HG03135 (cell line): ENCODE data around the gene EP300.
"Not testable (repeated sequence)": the region's sequence is repeated elsewhere in the genome, so short reads cannot be mapped to it uniquely, and the experiment has no call there.

Source experiments
- ATAC-seq: cut with Tn5 transposase; IDR thresholded peaks from one replicate; pipeline ENCODE4 v1.9.1; 2021; ENCODE audit warnings: mild to moderate bottlenecking, moderate library complexity; ENCODE audit not compliant: unreplicated experiment

Gene EP300

DNA sequence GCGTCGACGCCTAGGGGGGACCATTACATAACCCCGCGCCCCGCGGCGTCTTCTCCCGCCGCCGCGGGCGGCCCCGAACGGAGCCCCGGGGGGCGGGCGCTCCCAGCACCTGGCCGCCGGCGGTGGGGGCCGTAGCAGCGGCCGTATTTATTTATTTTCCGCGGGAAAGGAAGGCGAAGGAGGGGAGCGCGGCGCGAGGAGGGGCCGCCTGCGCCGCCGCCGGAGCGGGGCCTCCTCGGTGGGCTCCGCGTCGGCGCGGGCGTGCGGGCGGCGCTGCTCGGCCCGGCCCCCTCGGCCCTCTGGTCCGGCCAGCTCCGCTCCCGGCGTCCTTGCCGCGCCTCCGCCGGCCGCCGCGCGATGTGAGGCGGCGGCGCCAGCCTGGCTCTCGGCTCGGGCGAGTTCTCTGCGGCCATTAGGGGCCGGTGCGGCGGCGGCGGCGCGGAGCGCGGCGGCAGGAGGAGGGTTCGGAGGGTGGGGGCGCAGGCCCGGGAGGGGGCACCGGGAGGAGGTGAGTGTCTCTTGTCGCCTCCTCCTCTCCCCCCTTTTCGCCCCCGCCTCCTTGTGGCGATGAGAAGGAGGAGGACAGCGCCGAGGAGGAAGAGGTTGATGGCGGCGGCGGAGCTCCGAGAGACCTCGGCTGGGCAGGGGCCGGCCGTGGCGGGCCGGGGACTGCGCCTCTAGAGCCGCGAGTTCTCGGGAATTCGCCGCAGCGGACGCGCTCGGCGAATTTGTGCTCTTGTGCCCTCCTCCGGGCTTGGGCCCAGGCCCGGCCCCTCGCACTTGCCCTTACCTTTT lies at the start of gene EP300:
Gene EP300, plus strand, starts transcription at position 570 of the 795 bp plus-strand sequence. CDS start 413 bp downstream, outside the sequence.
- ATAC-seq, result peak; percentile 50

DNA sequence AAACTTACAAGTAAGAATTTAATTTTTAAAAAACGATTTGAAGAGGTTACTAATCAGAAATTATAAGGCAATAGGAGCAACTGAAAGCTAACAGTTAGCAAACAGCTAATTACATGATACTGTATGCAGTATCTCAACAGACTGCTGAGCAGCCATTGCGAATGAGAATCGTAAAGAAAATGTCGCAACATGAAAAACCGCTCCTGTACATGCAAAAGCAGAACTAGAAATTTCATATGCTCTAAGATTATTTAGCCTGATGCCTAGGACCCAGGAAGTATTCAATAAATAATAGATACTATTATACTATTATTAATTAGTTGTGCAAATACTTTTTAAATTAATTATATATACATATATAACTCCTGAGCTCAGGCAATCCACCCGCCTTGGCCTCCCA lies 48.7 kb upstream of the EP300 start:
- ATAC-seq, result no peak

DNA sequence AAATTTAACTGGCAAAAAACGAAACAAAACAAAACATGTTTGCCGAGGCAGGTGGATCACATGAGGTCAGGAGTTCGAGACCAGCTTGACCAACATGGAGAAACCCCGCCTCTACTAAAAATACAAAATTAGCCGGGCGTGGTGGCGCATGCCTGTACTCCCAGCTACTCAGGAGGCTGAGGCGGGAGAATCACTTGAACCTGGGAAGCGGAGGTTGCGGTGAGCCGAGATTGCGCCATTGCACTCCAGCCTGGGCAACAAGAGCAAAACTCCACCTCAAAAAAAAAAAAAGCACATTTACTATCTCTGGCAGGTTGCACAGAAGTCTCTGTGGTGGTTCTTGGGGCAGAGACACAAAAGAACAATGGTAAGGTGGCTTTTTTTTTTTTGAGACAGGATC lies 46.8 kb upstream of the EP300 start:
- not testable (repeated sequence) for ATAC-seq

DNA sequence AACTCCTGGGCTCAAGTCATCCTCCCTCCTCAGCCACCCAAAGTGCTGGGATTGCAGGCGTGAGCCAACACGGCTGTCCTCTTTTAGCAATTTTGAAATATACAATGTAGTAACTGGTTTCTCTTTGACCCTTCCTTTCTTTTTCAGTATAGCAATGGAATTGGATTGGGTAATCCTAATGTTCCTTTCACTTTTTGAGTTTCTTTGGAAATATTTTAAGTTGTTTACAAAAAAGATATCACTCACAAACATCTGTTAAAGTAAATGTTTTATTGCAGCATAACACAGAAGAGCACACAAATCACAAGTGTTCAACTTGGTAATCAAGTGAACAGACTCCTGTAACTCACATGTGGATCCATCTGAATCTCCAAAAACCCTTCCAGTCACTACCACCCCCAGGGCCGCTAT lies 44.6 kb upstream of the EP300 start:
- no peak for ATAC-seq

DNA sequence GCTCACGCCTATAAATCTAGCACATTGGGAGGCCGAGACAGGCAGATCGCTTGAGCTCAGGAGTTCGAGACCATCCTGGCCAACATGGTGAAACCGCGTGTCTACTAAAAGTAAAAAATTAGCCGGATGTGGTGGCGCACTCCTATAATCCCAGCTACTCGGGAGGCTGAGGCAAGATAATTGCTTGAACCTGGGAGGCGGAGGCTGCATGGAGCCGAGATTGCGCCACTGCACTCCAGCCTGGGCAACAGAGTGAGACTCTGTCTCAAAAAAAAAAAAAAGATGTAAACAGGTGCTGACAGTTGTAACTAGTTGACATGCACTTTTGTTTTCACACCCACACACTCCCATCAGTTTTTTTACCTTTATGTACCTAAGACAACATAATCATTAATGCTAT lies 44.0 kb upstream of the EP300 start:
- ATAC-seq, result not testable (repeated sequence)

DNA sequence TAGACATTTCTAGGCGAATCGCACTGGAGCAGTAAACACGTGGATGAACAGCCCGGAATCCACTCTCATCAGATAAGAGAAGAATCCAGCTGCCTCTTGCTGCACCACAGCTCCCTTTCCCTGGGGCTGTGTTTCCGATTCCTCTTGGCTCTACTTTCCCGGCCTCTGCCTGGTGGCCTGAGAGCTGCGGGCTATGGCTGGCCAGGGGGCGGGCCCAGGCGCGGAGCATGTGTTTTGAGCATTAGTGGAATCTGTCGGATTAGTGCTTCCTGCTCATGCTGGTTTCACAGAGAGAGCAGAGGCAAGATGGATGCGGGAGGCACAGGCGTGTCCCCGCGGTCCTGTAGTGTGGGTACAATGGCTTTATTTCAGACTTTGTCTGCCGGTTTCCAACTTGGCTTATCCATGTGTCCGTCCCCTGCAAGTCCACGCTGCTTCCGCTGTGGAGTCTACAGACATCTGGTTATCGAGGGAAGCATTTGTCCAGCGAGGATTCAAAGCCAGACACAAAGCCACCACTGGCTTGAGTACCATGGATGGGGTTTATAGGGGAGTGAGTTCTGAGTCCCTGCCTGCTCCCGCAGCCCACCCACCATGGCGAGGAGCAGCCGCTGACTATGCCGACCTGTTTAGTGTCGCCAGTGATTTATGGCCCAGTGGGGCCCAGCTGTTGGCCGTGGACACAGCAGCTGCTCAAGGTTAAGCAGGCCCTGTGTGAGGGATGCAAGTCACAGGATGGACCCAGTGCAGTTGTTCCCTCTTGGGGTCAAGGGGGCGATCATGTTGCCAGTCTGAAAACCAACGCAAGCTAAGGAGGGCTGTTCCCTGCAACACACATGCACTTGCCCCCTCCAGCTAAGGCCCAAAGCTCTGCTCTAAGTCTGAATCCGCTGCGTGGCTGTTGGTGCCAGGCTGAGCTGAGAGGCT lies 43.3 kb upstream of the EP300 start:
- ATAC-seq, result no peak

DNA sequence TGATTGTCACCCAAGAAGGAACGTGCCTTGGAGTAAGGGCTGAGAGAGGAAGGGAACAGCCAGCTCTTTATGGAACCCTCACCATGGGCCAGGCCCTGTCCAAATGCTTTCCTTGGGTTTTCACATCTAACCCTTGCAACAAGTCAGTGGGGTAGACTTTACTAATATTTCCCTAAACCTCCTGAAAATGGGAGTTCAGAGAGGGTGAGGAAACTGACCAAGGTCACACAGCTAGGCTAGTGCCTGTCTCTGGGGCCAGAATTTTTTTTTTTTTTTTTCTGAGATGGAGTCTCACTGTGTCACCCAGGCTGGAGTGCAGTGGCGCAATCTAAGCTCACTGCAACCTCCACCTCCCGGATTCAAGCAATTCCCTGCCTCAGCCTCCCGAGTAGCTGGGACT lies 42.6 kb upstream of the EP300 start:
- ATAC-seq, result not testable (repeated sequence)

DNA sequence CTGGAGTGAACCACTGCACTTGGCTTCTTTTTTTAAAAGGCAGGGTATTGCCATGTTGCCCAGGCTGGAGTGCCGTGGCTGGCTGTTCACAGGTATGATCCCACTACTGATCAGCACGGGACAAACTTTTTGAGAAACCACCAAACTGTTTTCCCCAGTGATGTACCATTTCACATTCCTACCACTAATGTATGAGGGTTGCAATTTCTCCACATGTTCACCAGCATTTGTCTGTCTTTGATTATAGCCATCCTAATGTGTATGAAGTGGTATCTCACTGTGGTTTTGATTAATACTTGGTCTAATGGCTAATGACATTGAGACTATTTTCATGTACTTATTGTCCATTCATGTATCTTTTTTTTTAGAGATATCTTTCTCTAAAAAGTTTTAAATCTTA lies 41.5 kb upstream of the EP300 start:
- no peak for ATAC-seq

DNA sequence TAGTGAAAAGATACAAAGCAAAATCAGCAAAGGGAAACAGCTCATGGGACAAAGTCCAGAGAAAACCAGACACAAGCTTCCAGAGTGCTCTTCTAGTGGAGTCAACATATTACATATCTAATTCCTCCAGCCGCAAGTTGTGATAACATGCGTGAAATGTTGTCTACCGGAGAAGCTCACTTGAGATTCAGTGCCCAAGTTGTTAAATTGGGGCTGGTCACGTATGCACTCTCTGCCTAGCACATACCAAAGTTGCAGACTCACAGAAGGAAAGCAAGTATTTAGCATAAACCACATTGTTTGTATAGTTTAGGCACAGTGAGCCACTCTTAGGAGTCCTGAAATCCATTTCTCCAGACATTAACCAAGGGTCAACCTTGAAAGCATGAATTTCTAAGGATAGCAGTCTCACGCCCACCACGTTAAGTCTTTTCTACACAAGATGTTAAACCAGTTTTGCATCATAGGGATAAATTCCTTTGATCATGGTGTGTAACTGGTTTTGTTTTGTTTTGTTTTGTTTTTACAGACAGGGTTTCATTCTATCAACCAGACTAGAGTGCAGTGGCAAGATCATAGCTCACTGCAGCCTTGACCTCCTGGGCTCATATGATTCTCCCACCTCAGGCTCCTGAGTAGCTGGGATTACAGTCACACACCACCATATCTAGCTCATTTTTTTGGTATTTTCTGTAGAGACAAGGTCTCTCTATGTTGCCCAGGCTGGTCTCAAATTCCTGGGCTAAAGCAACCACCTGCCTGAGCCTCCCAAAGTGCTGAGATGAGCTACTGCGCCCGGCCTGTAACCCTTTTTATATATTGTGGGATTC lies 39.5 kb upstream of the EP300 start:
- no peak for ATAC-seq

DNA sequence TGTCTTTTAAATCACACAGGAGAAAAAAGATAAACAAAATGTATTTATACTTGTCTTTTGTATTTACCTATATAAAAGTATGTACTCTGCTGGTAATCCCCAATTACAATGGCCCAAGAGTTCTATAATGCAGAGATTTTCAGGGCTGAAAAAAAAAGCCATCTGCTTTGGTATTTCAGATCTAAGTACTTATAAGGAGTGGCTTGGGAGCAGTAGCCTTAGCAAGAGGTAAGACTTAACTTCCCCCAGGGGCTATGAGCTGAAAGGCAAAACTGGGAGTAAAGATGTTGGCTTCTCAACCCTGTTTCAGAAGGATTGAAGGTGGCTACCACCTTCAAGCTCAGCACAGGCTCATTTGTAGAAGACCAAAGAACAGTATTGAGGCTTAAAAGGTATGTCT lies 35.3 kb upstream of the EP300 start:
- ATAC-seq, result no peak

DNA sequence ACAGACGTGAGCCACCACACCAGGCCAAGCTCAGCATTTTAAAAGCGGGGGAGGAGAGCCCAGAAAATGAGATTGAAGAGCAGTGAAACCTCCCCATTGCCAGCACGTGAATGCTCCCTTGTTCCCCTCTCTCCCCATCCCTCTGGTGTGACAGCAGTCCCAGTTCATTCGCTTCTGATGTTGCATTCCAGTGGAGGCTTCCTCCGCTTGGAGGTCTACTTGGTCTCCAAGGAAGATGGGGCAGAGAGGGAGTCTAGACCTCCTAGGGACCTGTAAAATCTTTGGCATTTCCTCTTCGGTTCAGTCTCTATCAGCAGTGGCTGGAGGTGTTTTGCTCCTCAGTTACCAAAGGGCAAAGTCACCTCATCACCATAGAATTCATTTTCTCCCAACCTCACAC lies 30.2 kb upstream of the EP300 start:
- ATAC-seq, result no peak

DNA sequence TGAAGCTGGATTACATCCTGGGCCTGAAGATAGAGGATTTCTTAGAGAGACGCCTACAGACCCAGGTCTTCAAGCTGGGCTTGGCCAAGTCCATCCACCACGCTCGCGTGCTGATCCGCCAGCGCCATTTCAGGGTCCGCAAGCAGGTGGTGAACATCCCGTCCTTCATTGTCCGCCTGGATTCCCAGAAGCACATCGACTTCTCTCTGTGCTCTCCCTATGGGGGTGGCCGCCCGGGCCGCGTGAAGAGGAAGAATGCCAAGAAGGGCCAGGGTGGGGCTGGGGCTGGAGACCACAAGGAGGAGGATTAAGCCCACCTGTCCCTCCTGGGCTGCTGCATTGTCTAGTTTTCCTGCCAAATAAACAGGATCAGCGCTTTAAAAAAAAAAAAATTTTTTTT lies 28.1 kb upstream of the EP300 start:
- ATAC-seq, result not testable (repeated sequence)

DNA sequence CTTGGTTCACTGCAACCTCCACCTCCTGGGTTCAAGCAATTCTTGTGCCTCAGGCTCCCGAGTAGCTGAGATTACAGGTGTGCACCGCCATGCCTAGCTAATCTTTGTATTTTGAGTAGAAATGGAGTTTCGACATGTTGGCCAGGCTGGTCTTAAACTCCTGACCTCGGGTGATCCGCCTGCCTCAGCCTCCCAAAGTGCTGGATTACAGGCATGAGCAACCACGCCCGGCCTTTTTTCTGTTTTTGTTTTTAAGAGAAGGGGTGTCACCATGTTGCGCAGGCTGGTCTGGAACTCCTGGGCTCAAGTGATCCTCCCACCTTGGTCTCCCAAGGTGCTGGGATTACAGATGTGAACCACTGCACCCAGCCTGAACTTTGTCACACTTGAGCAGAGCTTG lies 26.1 kb upstream of the EP300 start:
- not testable (repeated sequence) for ATAC-seq

DNA sequence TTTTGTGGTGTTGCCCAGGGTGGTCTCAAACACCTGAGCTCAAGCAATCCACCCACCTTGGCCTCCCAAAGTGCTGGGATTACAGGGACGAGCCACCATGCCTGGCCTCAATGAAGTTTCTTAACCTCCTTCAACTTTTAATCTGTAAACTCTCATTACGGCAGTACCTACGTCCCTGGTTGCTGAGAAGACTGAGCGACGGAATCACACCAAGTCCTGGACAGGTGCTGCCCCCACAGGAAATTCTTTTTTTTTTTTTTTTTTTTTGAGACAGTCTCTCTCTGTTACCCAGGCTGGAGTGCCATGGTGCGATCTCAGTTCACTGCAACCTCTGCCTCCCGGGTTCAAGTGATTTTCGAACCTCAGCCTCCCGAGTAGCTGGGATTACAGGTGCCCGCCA lies 24.4 kb upstream of the EP300 start:
- ATAC-seq, result not testable (repeated sequence)

DNA sequence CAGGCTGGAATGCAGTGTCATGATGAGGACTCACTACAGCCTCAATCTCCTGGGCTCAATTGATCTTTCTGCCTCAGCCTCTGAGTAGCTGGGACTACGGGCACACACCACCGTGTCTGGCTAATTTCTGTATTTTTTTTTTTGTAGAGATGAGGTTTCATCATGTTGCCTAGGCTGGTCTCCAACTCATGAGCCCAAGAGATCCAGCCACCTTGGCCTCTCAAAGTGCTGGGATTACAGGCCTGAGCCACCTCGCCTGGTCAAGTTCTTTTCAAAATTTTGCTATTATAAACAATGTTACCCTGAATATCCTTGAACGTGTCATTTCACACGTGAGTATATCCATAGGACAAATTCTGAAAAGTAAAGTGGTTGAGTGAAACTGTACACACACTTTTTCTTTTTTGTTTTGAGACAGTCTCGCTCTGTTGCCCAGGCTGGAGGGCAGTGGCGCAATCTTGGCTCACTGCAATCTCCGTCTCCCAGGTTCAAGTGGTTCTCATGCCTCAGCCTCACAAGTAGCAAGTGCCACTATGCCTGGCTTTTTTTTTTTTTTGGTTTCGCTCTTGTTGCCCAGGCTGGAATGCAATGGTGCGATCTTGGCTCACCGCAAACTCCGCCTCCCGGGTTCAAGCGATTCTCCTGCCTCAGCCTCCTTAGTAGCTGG lies 21.6 kb upstream of the EP300 start:
- no peak for ATAC-seq

DNA sequence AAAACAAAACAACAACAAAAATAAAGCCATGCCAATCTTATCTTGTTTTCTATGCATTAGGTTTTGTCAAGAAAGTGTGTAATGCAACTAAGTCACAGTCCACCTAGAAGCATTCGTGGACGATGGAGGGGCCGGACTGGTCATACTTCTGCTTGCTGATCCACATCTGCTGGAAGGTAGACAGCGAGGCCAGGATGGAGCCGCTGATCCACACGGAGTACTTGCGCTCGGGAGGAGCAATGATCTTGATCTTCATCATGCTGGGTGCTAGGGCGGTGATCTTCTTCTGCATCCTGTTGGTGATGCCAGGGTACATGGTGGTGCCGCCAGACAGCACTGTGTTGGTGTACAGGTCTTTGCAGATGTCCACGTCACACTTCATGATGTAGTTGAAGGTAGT lies 18.3 kb upstream of the EP300 start:
- ATAC-seq, result no peak

DNA sequence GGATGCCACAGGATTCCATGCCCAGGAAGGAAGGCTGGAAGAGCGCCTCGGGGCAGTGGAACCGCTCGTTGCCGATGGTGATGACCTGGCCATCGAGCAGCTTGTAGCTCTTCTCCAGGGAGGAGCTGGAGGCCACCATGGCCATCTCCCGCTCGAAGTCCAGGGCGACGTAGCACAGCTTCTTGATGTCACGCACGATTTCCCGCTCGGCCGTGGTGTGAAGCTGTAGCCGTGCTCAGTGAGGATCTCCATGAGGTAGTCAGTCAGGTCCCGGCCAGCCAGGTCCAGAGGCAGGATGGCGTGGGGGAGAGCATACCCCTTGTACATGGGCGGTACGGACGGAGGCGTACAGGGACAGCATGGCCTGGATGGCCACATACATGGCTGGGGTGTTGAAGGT lies 17.9 kb upstream of the EP300 start:
- no peak for ATAC-seq

DNA sequence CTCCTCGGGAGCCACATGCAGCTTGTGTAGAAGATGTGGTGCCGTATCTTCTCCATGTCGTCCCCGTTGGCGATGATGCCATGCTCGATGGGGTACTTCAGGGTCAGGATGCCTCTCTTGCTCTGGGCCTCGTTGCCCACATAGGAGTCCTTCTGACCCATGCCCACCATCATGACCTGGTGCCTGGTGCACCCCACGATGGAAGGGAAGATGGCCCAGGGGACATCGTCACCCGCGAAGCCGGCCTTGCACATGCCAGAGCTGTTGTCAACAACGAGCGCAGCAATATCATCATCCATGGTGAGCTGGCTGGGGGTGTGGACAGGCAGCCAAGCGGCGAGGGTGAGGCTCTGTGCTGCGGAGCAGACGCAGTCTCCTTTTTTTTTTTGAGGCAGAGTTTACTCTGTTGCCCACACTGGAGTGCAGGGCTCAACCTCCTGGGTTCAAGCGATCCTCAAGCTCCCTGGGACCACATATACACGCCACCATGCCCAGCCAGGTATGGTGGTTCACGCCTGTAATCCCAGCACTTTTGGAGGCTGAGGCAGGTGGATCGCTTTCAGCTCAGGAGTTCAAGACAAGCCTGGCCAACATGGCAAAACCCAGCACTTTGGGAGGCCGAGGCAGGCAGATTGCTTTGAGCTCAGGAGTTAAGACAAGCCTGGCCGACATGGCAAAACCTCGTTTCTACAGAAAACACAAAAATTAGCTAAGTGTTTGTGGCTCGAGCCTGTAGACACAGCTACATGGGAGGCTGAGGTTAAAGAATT lies 17.3 kb upstream of the EP300 start:
- no peak for ATAC-seq

DNA sequence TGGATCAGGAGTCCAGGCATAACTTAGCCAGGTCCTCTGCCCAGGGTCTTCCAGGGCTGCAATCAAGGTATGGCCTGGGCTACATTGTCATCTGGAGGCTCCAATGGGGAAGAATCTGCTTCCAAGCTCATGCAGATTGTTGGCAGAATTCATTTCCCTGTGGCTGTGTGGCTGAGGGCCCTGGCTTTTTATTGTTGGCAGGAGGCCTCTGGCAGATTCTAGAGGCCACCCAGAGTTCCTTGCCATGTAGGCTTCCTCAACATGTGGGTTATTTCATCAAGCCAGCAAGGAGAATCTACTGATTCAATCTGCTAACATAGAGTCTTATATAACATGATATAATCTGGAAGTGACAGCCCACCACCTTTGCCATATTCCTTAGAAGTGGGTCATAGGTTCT lies 16.4 kb upstream of the EP300 start:
- no peak for ATAC-seq

DNA sequence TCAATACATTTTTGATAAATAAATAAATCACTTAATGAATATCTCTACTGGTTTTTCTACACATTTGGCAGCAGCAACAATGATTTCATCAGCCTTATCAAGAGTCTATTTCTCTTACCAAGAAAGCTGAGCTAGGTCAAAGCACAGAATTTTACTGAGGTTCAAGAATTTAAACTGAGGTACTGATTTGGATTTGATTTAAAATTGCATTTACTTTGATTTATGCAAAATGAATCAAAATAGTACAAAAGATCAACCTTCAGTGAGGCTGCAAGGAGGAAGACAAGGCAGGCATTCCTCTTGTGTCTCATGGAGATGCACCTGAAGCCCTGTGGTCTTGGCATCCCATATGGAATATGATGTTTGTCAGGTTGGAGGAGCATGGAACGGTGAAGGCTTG lies 15.5 kb upstream of the EP300 start:
- no peak for ATAC-seq
